HepG2 (cell line): ENCODE results near the gene NR0B1.

Experiments used
- CENPX ChIP-seq: sonication (generic); formaldehyde crosslinking; IDR thresholded peaks from 2 replicates; pipeline ENCODE4 v1.9.0; 2021; ENCODE audit warnings: mild to moderate bottlenecking, missing genetic modification reagents, moderate library complexity
- EP300 ChIP-seq, 3 experiments: sonication (generic) in 1 of 3; formaldehyde crosslinking in 1 of 3; IDR thresholded peaks; 2 replicates each; pipeline versions ENCODE4 v1.5.1 to v1.6.1; 2011 to 2020; ENCODE audit warnings: low read depth in 2 of 3, low read length in 2 of 3, borderline replicate concordance in 1 of 3, improper control_type of control experiment in 1 of 3, mild to moderate bottlenecking in 1 of 3, missing genetic modification reagents in 1 of 3, moderate library complexity in 1 of 3
- NFYB ChIP-seq: sonication (generic); formaldehyde crosslinking; IDR thresholded peaks from 2 replicates; pipeline ENCODE4 v1.4.0; 2020; ENCODE audit warnings: missing genetic modification reagents
- POLR2A ChIP-seq, 2 experiments: IDR thresholded peaks; 2 replicates each; pipeline ENCODE4 v1.6.1; 2011; ENCODE audit warnings: low read depth in 2 of 2, low read length in 2 of 2, mild to moderate bottlenecking in 1 of 2, moderate library complexity in 1 of 2; ENCODE audit not compliant: insufficient read depth in 1 of 2
- ZNF232 ChIP-seq: sonication (generic); formaldehyde crosslinking; IDR thresholded peaks from 2 replicates; pipeline ENCODE4 v1.4.0; 2020; ENCODE audit warnings: missing genetic modification reagents, borderline replicate concordance
- TF ChIP-seq, protein P1 (sequence below): sonication (generic); formaldehyde crosslinking; IDR thresholded peaks from 2 replicates; pipeline ENCODE4 v1.8.1; 2023; ENCODE audit warnings: missing genetic modification reagents, inconsistent platforms, borderline replicate concordance

GRCh38 chrX:30308263-30309138 lies 689 bp downstream of the NR0B1 start:
- TF ChIP-seq EP300 (IDR thresholded peaks at IDR 0.05; ENCODE audit: low read depth in 2 of 2, low read length in 2 of 2) (no peak), EP300 (CRISPR knock-in tag; IDR thresholded peaks at IDR 0.05; ENCODE audit: borderline replicate concordance) (no peak), CENPX (CRISPR knock-in tag) (no peak), ZNF232 (CRISPR knock-in tag) (no peak), POLR2A (IDR thresholded peaks at IDR 0.05; ENCODE audit: insufficient read depth in 1 of 2, low read depth in 2 of 2, low read length in 2 of 2) (no peak), NFYB (CRISPR knock-in tag) (no peak)
- TF ChIP-seq, protein P1, sequence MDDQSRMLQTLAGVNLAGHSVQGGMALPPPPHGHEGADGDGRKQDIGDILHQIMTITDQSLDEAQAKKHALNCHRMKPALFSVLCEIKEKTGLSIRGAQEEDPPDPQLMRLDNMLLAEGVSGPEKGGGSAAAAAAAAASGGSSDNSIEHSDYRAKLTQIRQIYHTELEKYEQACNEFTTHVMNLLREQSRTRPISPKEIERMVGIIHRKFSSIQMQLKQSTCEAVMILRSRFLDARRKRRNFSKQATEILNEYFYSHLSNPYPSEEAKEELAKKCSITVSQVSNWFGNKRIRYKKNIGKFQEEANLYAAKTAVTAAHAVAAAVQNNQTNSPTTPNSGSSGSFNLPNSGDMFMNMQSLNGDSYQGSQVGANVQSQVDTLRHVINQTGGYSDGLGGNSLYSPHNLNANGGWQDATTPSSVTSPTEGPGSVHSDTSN (CRISPR knock-in tag): no peak
